HG03159 (cell line): ENCODE measurements around the gene GAP43.
"Not testable (repeated sequence)": the region's sequence is repeated elsewhere in the genome, so short reads cannot be mapped to it uniquely, and the experiment has no call there.

Experiments
- ATAC-seq: cut with Tn5 transposase; IDR thresholded peaks from one replicate; pipeline ENCODE4 v1.9.1; 2021; ENCODE audit warnings: mild to moderate bottlenecking, moderate library complexity; ENCODE audit not compliant: unreplicated experiment

GAP43 gene

DNA sequence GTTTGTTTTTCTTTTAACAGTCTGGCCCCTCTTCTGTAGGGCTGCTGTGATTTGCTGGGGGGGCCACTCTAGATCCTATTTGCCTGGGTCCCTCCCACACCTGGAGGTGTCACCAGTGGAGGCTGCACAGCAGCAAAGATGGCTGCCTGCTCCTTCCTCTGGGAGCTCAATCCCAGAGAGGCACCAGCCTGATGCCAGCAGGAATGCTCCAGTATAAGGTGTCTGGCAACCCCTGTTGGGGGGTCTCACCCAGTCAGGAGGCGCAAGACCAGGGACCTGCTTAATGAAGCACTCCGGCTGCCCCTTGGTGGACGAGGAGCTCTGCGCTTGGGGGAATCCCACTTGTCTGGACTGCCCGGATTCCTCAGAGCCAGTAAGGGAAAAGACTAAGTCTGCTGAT lies 118.3 kb downstream of the GAP43 start:
- no peak for ATAC-seq

DNA sequence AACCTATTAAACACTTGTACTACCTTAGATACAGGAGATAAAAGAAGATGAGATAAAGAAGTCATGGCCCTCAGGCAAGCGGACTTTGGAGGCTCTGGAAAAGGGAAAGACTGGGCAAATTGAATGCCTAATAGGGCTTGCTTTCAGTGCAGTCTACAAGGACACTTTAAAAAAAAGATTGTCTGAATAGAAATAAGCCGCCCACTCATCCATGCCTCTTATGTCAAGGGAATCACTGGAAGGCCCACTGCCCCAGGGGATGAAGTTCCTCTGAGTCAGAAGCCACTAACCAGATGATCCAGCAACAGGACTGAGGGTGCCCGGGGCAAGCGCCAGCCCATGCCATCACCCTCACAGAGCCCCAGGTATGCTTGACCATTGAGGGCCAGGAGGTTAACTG lies 121.2 kb downstream of the GAP43 start:
- ATAC-seq: not testable (repeated sequence)

DNA sequence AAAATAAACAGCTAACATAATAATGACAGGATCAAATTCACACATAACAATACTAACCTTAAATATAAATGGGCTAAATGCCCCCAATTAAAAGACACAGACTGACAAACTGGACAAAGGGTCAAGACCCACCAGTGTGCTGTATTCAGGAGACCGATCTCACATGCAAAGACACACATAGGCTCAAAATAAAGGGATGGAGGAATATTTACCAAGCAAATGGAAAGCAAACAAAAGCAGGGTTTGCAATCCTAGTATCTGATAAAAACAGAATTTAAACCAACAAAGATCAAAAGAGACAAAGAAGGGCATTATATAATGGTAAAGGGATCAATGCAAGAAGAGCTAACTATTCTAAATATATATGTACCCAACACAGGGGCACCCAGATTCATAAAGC lies 129.7 kb downstream of the GAP43 start:
- ATAC-seq: not testable (repeated sequence)

DNA sequence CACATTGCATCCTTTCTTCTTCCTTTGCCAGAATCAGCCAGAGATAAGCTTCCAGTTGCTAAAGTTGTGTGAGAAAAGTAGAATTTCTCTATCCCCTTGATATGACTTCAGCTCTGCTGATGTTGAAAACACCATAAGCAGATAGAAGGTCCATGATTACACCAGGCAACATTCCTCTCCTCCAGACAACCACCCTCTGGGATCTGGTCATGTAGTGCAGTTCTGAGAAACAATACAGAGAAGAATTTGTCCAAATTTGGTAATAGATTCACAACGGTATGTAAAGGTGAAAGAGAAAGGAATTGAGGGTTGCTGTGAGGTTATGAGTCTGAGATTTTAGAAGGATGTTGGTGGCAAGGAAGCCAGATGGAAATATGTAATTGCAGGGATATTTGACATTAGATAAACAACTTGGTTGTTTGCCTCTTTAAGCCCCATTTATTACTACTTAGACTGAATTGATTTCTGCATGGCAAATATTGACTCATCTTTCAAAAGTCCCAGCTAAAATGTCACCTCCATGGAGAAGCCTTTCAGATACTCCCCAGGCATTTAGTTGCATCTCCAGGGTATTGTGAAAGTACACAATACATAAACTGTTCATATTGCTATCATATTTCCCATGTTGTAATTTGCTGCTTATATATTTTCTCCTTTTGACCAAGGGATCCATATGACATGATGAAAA lies 134.9 kb downstream of the GAP43 start:
- no peak for ATAC-seq

DNA sequence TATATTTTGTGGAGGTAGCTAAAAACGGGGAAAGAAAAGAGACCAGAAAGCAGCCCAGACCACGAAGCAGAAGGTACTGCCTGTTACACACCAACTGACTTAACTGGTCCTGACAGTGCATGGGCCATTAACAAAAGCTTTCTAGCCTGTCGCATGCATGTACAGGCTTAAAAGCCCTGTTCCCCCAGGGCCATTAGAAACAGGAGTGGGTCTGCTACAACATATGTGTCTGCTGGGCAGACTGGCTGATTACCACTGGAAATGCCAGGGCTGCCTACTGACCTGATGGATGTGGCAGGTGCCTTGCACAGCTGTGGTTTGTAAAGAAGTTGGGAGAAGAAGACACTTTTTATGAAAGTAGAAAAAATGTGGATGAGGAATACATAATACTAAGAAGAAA lies 137.4 kb downstream of the GAP43 start:
- no peak for ATAC-seq

DNA sequence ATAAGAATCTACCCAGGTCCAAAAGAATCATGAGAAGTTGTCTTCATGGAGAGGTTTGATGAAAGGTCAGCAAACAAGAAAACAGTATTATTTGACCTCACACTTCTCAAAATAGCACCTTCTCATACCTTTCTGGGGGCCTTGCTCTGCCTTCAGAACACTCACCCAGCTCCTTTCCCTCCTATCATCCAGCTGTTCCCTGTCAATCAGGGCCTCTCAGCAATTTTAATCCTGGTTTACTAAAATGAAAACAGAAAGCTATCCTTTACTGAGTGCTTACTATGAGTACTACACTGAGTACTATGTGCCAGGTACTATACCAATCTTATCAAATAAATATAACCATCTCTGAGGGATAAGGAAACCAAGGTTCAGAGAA lies 138.6 kb downstream of the GAP43 start:
- ATAC-seq: no peak

DNA sequence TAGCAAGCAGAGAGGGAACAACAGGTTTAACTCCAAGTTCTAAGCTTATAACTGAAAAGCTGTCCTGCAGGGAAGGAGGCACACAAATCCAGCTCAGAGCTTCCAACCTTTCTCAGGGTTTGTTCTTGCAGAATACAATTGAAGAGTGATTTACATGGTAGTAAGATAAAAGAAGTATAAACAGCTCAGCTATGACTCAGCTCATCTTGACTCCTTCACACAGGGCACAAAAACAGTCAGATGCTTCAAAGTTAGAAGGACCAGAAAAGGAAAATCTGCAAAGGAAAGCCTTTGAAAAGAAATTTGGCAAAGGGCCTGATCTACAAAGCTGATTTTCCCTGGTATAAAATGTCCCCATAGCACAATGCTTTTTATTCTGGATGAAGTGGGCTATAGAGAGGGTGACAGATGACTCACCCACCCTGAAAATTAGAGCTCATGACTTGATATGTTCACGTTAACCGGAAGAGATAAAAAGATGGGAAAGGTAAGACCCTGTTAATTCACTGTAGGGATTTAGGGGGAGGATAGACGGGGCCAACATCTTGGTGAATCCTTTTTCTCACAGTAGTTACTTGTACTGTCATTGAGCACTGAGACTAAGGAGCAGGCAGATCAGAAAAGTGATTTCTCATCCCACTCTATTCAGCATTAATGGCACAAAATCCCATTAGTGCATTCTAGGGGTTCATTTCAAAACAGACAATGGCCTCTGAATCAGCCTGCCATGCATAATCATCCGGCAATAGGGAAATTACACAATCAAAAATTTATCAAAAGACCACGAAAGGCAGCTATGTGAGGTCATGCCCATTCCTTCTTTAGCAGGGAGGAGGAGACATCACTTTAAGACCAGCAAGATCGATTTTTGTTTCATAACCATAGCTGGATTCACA lies 143.5 kb downstream of the GAP43 start:
- ATAC-seq: no peak

DNA sequence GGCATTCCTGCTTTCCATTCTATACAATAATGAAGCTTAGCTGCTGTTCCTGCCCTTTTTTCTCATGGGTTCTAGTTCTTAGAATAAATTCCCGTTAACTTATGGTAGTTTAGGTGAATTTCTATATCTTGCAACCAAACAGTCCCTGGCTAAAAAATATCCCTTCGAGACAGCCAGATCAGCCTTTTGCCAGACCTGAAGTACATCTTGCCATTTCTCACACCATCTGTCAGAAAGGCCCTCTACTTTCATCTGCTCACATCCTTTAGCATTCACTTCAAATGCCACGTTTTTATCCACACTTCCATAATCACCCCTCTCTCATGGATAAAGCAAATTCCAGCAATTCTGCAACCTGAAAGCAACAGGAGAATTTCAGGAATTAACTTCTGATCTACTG lies 145.4 kb downstream of the GAP43 start:
- ATAC-seq: no peak
